Stimulated activated CD4-positive, alpha-beta T cell treated with anti-CD3 and anti-CD28 coated beads, Interleukin-15, amount 100 ng/mL, for 1 hour (primary cell): ENCODE measurements around the gene GPM6B.
"Not testable (repeated sequence)": the region's sequence is repeated elsewhere in the genome, so short reads cannot be mapped to it uniquely, and the experiment has no call there.

Experiments
- DNase-seq, 2 donors: peaks; one replicate each; pipeline ENCODE4 v3.0.0-alpha.2; 2020; ENCODE audit warnings: low read depth in 1 of 2, low spot score in 1 of 2

Gene GPM6B

DNA sequence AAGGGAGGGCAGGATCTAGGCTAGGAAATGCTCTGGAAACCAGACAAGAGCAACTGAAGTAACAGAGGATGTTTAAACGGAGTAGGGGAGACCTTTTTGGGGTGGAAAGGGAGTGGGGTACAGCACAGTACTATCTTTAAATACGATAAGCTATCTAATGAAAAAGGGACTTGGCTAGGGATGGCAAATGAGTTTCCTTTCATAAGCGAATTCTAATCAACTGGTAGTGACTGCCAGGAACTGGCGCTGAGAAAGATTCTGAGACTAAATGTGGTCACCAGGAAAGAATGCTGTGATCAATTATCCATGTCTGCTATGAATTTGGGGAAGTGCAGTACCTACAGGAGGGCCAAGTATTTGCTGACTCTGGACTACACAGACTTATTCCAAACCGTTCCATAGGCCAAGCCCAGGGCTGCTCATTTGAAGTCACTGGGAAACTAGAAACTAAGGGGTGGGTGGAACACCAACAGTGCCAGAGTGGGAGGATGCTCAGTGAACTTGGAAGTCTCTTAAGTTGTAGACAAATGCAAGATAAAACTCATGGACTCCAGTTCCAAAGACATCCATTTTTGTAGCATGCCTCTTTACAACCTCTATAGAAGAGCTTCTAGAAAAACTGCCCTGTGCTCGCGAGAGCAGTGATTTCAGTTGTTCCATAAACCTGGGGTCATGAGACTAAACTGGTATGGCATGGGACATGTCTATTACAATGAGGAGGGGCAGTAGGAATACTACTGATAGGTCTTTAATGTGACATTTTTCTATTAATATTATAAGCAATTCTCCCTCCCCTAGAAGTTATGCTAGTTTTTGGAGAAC is 84.4 kb downstream of the GPM6B start:
- DNase-seq, result no peak

DNA sequence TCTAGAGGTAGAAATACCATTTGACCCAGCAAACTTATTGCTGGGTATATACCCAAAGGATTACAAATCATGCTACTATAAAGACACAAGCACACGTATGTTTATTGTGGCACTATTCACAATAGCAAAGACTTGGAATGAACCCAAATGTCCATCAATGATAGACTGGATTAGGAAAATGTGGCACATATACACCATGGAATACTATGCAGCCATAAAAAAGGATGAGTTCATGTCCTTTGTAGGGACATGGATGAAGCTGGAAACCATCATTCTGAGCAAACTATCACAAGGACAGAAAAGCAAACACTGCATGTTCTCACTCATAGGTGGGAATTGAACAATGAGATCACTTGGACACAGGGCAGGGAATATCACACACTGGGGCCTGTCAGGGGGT is 86.4 kb downstream of the GPM6B start:
- not testable (repeated sequence) for DNase-seq

DNA sequence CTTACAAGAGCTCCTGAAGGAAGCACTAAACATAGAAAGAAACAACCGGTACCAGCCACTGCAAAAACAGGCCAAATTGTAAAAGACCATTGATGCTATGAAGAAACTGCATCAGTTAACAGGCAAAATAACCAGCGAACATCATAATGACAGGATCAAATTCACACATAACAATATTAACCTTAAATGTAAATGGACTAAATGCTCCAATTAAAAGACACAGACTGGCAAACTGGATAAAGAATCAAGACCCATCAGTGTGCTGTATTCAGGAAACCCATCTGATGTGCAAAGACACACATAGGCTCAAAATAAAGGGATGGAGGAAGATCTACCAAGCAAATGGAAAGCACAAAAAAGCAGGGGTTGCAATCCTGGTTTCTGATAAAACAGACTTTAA is 90.3 kb downstream of the GPM6B start:
- DNase-seq, result not testable (repeated sequence)

DNA sequence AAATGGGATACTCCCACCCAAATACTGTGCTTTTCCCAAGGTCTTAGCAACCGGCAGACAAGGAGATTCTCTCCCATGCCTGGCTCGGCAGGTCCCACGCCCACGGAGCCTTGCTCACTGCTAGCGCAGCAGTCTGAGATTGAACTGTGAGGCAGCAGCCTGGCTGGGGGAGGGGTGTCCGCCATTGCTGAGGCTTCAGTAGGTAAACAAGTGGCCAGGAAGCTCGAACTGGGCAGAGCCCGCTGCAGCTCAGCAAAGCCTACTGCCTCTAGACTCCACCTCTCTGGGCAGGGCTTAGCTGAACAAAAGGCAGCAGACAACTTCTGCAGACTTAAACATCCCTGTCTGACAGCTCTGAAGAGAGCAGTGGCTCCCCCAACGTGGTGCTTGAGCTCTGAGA is 92.0 kb downstream of the GPM6B start:
- DNase-seq, result peak in 1 of 2 donors; percentile 24

DNA sequence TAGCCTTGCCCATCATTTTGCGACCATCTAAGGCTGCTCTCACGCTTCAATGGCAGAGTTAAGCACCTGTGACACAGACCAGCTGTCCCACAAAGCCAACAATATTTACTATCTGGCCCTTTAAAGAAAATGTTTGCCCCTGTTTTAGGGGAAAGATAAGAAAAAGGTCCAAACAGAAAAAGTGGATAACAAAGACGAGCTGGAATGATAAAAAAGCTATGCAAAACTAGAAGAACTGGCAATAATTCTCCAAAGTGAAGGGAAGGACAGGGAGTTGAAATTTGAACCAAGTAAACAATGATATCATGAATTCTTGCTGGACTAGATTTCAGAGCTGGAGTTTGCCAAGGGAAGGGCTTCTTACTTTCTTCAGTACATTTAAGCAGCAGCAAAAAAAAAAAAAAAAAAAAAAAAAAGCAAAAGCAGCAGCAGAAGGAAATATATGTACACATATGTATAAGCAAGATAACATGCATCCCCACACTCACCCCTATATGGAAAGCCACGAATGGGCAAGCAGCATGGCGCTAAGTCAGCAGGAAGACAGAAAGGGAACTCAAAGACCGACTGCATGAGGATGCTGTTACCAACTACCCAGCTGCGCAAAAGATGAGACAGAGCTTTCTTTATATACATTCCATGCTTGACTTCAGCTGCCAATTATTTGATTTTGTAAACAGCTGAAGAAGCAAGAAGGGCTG is 94.9 kb downstream of the GPM6B start:
- no peak for DNase-seq

DNA sequence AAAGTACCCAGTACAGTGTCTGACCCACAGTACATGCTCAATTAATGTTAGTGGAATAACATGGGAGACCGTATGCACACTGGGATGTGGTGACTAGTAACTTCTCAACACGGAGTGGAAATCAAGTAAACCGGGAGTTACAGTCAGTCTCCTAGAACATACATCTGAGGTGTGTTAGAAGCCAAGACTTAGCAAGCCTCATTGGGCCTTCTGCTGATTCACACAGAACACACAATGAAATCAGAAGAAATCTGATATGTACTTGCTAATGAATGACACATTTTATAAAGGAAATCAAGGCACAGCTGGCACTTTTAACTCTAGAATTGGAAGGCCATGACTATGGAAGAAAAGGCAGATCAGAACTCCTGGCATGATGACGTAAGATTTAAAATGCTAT is 95.5 kb downstream of the GPM6B start:
- DNase-seq, result no peak
